Astrocyte (in vitro differentiated cells and primary cell): ENCODE measurements around the gene PIWIL1.

ENCODE experiments used
- CTCF ChIP-seq: IDR thresholded peaks from 2 replicates; pipeline ENCODE4 v1.5.1; 2011; ENCODE audit warnings: low read depth, mild to moderate bottlenecking, inconsistent platforms, low read length, moderate library complexity; ENCODE audit not compliant: insufficient read depth
- EZH2 ChIP-seq: IDR thresholded peaks from 2 replicates; pipeline ENCODE4 v1.6.1; 2012; ENCODE audit warnings: mild to moderate bottlenecking, low read length, inconsistent platforms; ENCODE audit not compliant: insufficient read depth

DNA sequence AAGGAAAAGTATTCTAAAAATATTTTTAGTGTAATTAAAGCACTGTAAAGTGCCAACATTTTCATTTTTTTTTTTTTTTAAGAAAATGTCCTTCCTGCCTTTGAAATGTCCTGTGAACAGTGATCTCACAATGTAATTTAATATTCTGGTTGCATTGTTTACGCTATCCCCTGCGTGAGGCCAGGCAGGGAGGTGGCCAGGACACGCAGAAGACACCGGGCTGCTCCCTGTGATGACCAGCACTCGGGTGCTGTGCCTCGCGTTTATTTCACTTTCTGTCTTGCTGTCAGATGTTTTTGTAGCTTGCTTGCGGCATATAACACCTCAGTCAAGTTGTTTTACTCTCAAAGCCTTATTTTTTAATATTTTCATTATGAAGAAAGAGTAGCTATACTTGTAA is 18.5 kb downstream of the PIWIL1 start:
- TF ChIP-seq CTCF: no peak
- no peak for TF ChIP-seq EZH2
